ENCODE data around the gene ZFAND3.

The ZFAND3 gene

DNA sequence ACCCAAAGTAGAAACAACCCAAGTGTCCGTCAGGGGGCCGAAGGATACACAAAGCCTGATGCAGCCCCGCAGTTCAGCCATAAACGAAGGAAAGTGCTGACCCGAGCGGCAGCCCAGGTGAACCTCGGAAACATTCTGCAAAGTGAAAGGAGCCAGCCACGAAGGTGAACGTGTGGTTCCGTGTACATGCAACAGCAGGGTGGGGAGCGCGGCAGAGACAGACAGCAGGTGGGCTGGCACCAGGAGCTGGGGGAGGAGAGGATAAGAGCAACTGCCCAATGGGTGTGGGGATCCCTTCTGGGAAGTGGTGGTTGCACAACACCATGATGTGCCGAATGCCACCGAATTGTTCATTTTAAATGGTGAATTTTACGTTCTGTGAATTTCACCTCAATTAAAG lies 341.8 kb downstream of the ZFAND3 start:
- H3K4me3 ChIP-seq (ENCODE audit: low read length): no peak overlapping the region
- DNase-seq (ENCODE audit: low read depth): no peak
- TF ChIP-seq, protein P1, sequence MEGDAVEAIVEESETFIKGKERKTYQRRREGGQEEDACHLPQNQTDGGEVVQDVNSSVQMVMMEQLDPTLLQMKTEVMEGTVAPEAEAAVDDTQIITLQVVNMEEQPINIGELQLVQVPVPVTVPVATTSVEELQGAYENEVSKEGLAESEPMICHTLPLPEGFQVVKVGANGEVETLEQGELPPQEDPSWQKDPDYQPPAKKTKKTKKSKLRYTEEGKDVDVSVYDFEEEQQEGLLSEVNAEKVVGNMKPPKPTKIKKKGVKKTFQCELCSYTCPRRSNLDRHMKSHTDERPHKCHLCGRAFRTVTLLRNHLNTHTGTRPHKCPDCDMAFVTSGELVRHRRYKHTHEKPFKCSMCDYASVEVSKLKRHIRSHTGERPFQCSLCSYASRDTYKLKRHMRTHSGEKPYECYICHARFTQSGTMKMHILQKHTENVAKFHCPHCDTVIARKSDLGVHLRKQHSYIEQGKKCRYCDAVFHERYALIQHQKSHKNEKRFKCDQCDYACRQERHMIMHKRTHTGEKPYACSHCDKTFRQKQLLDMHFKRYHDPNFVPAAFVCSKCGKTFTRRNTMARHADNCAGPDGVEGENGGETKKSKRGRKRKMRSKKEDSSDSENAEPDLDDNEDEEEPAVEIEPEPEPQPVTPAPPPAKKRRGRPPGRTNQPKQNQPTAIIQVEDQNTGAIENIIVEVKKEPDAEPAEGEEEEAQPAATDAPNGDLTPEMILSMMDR (conservative IDR thresholded peaks at IDR 0.05; ENCODE audit: low read length): no peak

DNA sequence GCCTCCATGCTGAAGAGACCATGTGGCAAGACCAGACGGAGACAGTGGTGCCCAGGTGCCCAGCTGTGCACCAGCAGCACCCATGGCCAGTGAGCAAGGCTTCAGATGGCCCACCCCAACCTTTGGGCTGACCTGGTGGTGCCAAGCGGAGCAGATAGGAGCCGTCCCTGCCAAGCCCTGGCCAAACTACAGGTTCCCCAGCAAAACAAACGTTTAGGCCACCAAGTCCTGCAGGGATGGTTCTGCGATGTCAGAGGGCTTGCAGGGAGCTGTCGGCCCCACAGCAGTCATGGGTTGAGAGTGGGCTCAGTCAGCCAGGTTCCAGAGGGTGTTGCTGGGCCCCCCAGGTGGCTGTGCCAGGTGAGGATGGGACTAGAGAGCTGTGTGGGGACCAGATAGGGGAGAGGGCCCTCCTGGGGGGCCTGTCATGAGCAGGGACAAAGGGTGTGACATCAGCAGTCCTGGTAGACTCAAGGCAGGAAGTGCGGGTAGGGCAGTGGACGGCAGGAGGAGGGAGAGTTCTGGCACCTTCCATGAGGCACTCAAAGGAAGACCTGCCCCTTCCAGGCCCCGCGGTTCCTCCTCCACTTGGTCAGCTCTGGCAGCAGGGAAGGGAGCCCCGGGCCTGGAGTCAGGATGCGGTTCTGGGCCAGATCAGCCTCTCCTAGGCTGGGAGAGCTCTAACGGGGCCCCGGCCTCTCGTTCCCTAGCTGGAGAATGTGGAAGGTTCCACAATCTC lies 342.4 kb downstream of the ZFAND3 start:
- no peak for DNase-seq (ENCODE audit: low read depth)
- no peak overlapping the region for H3K4me3 ChIP-seq (ENCODE audit: low read length)
- TF ChIP-seq, protein P1 (conservative IDR thresholded peaks at IDR 0.05; ENCODE audit: low read length): no peak

DNA sequence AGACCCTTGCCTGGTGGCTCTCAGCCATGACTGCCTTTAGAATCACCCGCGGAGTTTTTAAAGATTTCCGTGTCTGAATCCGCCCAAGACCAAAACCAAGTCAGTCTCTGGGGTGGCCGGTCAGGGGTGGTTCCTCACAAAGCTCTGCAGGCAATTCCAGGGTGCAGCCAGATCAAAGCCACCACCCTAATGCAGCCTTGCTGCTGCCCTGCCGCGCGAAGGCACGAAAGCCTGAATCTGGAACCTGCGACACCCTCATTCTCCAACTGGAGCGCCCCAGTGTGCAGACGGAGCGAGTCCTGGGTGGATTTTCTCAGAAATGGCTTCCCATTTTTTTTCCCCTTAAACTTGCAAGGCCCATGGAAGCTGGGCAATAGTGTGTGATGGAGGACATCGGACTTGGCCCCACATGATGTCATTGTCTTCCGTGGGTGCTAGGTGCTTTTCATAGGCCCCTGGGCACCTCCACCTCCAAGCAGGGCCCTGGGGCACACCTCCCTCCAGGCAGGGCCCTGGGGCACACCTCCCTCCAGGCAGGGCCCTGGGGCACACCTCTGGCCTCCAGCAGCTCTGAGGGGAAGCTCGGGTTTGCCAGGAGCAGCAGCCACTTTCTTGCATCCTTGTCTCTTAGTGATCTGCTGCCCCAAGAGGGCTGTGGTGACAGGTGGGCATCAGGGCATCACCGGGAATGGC lies 343.1 kb downstream of the ZFAND3 start:
- no peak overlapping the region for H3K4me3 ChIP-seq (ENCODE audit: low read length)
- TF ChIP-seq, protein P1 (conservative IDR thresholded peaks at IDR 0.05; ENCODE audit: low read length): no peak
- DNase-seq (ENCODE audit: low read depth): no peak

DNA sequence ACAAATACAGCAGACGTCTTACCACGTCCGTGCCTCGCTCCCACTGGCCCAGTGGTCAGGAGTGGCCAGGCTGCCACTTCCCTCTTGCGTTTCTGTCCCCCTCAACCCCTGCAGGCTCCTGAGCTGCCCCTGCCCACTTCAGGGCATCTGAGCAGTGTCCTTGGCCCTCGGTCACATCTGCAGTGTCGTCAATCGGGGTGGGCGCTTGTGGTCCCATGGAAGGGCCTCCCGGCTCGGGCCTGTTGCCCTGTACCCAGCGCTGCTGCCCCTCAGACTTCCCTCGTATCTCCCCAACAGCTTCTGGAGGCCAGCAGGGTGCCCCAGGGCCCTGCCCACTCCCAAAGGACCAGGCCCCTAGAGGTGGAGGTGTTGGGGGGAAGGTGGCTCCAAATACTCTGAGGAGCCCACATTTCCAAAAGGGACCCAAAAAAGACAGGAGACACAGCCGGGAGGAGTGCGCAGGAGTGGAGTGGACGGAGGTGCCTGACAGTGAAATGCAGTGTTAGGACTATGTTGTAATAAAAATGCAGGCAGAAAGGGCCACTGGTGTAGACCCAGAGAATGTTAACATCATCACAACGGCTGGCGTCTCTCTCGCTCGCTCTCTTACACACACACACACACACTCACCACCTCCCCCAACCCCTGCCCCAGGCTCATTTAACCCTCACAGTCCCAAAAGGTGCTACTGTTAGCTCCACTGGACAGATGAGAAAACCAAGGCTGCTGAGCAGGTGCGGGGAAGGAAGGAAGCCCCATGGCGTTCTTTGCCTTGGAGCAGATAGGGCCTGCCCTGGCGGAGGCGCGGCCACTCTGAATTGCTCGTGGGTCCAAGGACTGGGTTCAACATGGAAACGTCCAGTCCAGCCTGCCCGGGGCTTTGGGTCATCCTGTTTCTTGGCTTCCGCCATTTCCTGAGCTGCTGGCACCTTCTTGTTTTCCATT lies 343.9 kb downstream of the ZFAND3 start:
- TF ChIP-seq, protein P1 (conservative IDR thresholded peaks at IDR 0.05; ENCODE audit: low read length): no peak
- no peak for DNase-seq (ENCODE audit: low read depth)
- H3K4me3 ChIP-seq (ENCODE audit: low read length): no peak overlapping the region

DNA sequence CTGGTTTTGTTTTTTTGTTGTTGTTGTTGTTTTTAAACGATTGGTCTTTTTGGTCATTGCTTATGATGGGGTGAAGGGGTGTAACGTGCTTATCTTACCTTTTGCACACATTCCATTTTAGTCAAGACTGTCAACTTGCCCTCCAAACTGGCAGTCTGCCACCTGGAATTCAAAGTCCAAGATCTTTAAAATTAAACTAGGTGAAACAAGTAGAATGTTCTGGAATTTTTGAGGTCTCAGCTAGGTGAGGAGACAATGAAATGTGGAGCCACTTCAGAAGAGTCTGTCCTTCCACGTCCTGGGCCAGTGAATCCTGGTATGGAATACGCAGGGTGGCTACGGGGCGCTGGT lies 344.6 kb downstream of the ZFAND3 start:
- H3K4me3 ChIP-seq (ENCODE audit: low read length): no peak overlapping the region
- TF ChIP-seq, protein P1 (conservative IDR thresholded peaks at IDR 0.05; ENCODE audit: low read length): no peak
- DNase-seq (ENCODE audit: low read depth): no peak

DNA sequence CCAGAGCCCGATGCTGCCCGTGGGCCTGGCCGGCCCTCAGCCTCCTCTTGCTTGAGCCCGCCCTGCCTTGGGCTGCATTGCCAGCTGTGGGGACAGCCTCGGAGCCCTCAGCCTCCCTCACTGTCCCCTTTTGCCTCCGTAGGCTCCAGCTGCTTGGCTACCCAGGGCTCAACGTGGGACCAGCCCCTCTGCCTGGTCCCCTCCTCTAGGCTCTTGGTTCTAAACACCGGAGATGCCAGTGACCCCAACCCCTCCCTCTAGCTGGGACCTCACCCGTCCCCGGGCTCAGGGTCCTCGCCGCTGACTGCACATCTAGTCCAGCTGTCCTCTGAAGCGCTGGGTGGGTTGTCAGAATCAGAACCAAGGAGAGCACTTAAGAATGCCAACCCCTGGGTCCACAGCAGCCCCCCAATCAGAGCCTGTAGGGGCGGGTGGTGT lies 345.2 kb downstream of the ZFAND3 start:
- TF ChIP-seq, protein P1 (conservative IDR thresholded peaks at IDR 0.05; ENCODE audit: low read length): no peak
- DNase-seq (ENCODE audit: low read depth): no peak
- no peak overlapping the region for H3K4me3 ChIP-seq (ENCODE audit: low read length)
